ENCODE measurements around the gene MPL.

- TF ChIP-seq ZNF70 (CRISPR knock-in tag; IDR thresholded peaks at IDR 0.05) (no peak), ZNF565 (CRISPR knock-in tag; conservative IDR thresholded peaks at IDR 0.05; ENCODE audit: low read depth) (no peak)
Measured at GRCh38 chr1:43311521-43311920, 26.1 kb upstream of the MPL start.

Measured in SK-N-SH treated with all-trans-retinoic acid at 6 μM for 48 hours (cell line).